Liver (tissue), 9 donors: ENCODE measurements around the gene XYLT1. TPM values are rescaled to one million over a fixed set of nuclear protein-coding genes. Genes with fewer than 3 reads are reported as not detected.

ENCODE experiments used
- DNase-seq: peaks from one replicate; pipeline ENCODE4 v3.0.0-alpha.2; 2017; ENCODE audit warnings: low spot score
- H3K27ac ChIP-seq, 2 donors: one replicate each; pipeline ENCODE4 v1.7.0; 2013; ENCODE audit warnings: inconsistent platforms in 2 of 2, low read length in 2 of 2, control low read depth in 1 of 2, low read depth in 1 of 2, mild to moderate bottlenecking in 1 of 2
- H3K27me3 ChIP-seq, 4 donors: one replicate each; pipeline versions ENCODE4 v1.6.1 to v1.7.0; 2013; ENCODE audit warnings: low read length in 3 of 4, inconsistent platforms in 1 of 4, mild to moderate bottlenecking in 1 of 4, moderate library complexity in 1 of 4; ENCODE audit not compliant: control insufficient read depth in 4 of 4, insufficient read depth in 4 of 4
- H3K36me3 ChIP-seq, 4 donors: one replicate each; pipeline versions ENCODE4 v1.6.1 to v1.7.0; 2013; ENCODE audit warnings: low read length in 3 of 4, mild to moderate bottlenecking in 3 of 4, low read depth in 1 of 4, moderate library complexity in 1 of 4; ENCODE audit not compliant: control insufficient read depth in 4 of 4, insufficient read depth in 3 of 4
- H3K4me1 ChIP-seq, 4 donors: one replicate each; pipeline versions ENCODE4 v1.6.1 to v1.7.0; 2013; ENCODE audit warnings: low read length in 3 of 4, mild to moderate bottlenecking in 3 of 4, moderate library complexity in 1 of 4; ENCODE audit not compliant: control insufficient read depth in 4 of 4, insufficient read depth in 4 of 4
- H3K4me3 ChIP-seq, 3 donors: one replicate each; pipeline versions ENCODE4 v1.6.1 to v1.7.0; 2013; ENCODE audit warnings: low read length in 3 of 3, control low read depth in 1 of 3, low read depth in 1 of 3, mild to moderate bottlenecking in 1 of 3
- H3K9ac ChIP-seq, 2 donors: one replicate each; pipeline ENCODE4 v1.7.0; 2013; ENCODE audit warnings: low read length in 2 of 2, mild to moderate bottlenecking in 2 of 2, moderate library complexity in 2 of 2, control low read depth in 1 of 2, low read depth in 1 of 2
- H3K9me3 ChIP-seq, 4 donors: one replicate each; pipeline versions ENCODE4 v1.6.1 to v1.7.0; 2013; ENCODE audit warnings: low read length in 3 of 4; ENCODE audit not compliant: control insufficient read depth in 4 of 4
- ATF3 ChIP-seq: IDR thresholded peaks from 2 replicates; pipeline ENCODE4 v1.6.1; 2016; ENCODE audit warnings: antibody characterized with exemption
- CTCF ChIP-seq: fragments of 150-350 bp; IDR thresholded peaks from 2 replicates; pipeline ENCODE4 v1.5.1; 2017; ENCODE audit warnings: improper control_type of control experiment, low read depth, low read length; ENCODE audit not compliant: missing input control
- EGR1 ChIP-seq, 2 donors: IDR thresholded peaks; 2 replicates each; pipeline ENCODE4 v1.6.1; 2016 to 2018; ENCODE audit warnings: antibody characterized with exemption in 2 of 2, low read depth in 2 of 2
- FOXA1 ChIP-seq: IDR thresholded peaks from 2 replicates; pipeline ENCODE4 v1.6.1; 2016; ENCODE audit warnings: antibody characterized with exemption
- FOXA2 ChIP-seq: IDR thresholded peaks from 2 replicates; pipeline ENCODE4 v1.6.1; 2016; ENCODE audit warnings: antibody characterized with exemption
- GABPA ChIP-seq, 2 donors: IDR thresholded peaks in 1 of 2; conservative IDR thresholded peaks in 1 of 2; 2 replicates each; pipeline ENCODE4 v1.6.1; 2016; ENCODE audit warnings: antibody characterized with exemption in 2 of 2, mild to moderate bottlenecking in 1 of 2, moderate library complexity in 1 of 2
- HNF4A ChIP-seq, 2 donors: conservative IDR thresholded peaks; 2 replicates each; pipeline ENCODE4 v1.6.1; 2016; ENCODE audit warnings: antibody characterized with exemption in 2 of 2, mild to moderate bottlenecking in 2 of 2
- HNF4G ChIP-seq: IDR thresholded peaks from 2 replicates; pipeline ENCODE4 v1.6.1; 2016; ENCODE audit warnings: antibody characterized with exemption
- JUND ChIP-seq, 2 donors: IDR thresholded peaks; 2 replicates each; pipeline ENCODE4 v1.6.1; 2016; ENCODE audit warnings: antibody characterized with exemption in 2 of 2
- MAX ChIP-seq: IDR thresholded peaks from 2 replicates; pipeline ENCODE4 v1.6.1; 2016; ENCODE audit warnings: antibody characterized with exemption
- NR2F2 ChIP-seq: IDR thresholded peaks from 2 replicates; pipeline ENCODE4 v1.6.1; 2016; ENCODE audit warnings: antibody characterized with exemption
- RAD21 ChIP-seq, 2 donors: IDR thresholded peaks; 2 replicates each; pipeline ENCODE4 v1.6.1; 2016; ENCODE audit warnings: antibody characterized with exemption in 2 of 2, mild to moderate bottlenecking in 2 of 2
- REST ChIP-seq: IDR thresholded peaks from 2 replicates; pipeline ENCODE4 v1.6.1; 2016; ENCODE audit warnings: antibody characterized with exemption, mild to moderate bottlenecking
- RXRA ChIP-seq, 2 donors: IDR thresholded peaks; 2 replicates each; pipeline ENCODE4 v1.6.1; 2017 to 2018; ENCODE audit warnings: antibody characterized with exemption in 2 of 2, mild to moderate bottlenecking in 1 of 2
- SP1 ChIP-seq: IDR thresholded peaks from 2 replicates; pipeline ENCODE4 v1.6.1; 2018; ENCODE audit warnings: antibody characterized with exemption, mild to moderate bottlenecking
- TAF1 ChIP-seq: conservative IDR thresholded peaks from 2 replicates; pipeline ENCODE4 v1.6.1; 2016; ENCODE audit warnings: antibody characterized with exemption, mild to moderate bottlenecking
- YY1 ChIP-seq: IDR thresholded peaks from 2 replicates; pipeline ENCODE4 v1.6.1; 2016; ENCODE audit warnings: antibody characterized with exemption, mild to moderate bottlenecking
- ZBTB33 ChIP-seq: IDR thresholded peaks from 2 replicates; pipeline ENCODE4 v1.6.1; 2016; ENCODE audit warnings: antibody characterized with exemption
- WGBS: extraction: QIAGEN DNeasy Blood & Tissue Kit; methylation state at CpG from one replicate; pipeline ENCODE4 v1.1.7; 2013; 5-methylcytosine and 5-hydroxymethylcytosine counted together
- polyA plus RNA-seq, 2 donors: library from polyadenylated mRNA; stranded (reverse) in 1 of 2; unstranded in 1 of 2; fragments of 200-250 nt in 1 of 2; fragments of >200 nt in 1 of 2; fragmentation: Nextera tagmentation in 1 of 2; extraction: Ambion mirVana in 1 of 2; gene quantifications; one replicate each; pipeline versions ENCODE4 v1.2.1 to v1.2.3, GENCODE V29; 2013 to 2015
- total RNA-seq, 2 donors: library from RNA; depleted of rRNA; stranded (reverse); fragments of >200 nt; gene quantifications; one replicate each; pipeline ENCODE4 v1.2.3, GENCODE V29; 2014
- donor health status: healthy.
- donor health status: healthy.
- donor health status: healthy.
- donor health status: healthy.
- donor health status: healthy.

Gene XYLT1
- total and polyA plus RNA-seq, 4 donors = 0.25 to 2.3 (median 0.53) TPM

GRCh38 chr16:17515421-17516210 is 44.9 kb upstream of the XYLT1 start:
- Histone ChIP-seq H3K9ac (no peak overlapping the region), H3K27me3 (no peaks in the 10 kb centered on the region), H3K27ac (no peak overlapping the region), H3K4me3 (no peak overlapping the region), H3K4me1 (no peaks in the 10 kb centered on the region), H3K9me3 (no peaks in the 10 kb centered on the region), H3K36me3 (no peaks in the 10 kb centered on the region)
- WGBS = 80% methylated on average over 10 of the region's 10 CpGs
- TF ChIP-seq TAF1 = no peak
- no peak for TF ChIP-seq HNF4A (conservative IDR thresholded peaks at IDR 0.05)
- no peak for TF ChIP-seq YY1
- TF ChIP-seq RXRA (IDR thresholded peaks at IDR 0.05) = no peak
- no peak for TF ChIP-seq CTCF
- no peak for TF ChIP-seq RAD21 (IDR thresholded peaks at IDR 0.05)
- TF ChIP-seq ZBTB33 = no peak
- no peak for TF ChIP-seq NR2F2
- no peak for TF ChIP-seq ATF3
- no peak for TF ChIP-seq FOXA2
- no peak for TF ChIP-seq JUND (IDR thresholded peaks at IDR 0.05)
- no peak for TF ChIP-seq EGR1 (IDR thresholded peaks at IDR 0.05; ENCODE audit: low read depth in 2 of 2)
- TF ChIP-seq GABPA (IDR thresholded peaks at IDR 0.05 in 1 of 2, conservative IDR thresholded peaks at IDR 0.05 in 1 of 2) = no peak
- no peak for TF ChIP-seq MAX
- TF ChIP-seq FOXA1 = no peak
- no peak for DNase-seq

GRCh38 chr16:17512636-17513220 is 42.0 kb upstream of the XYLT1 start:
- peaks cover 0 to 3% (median 1%) of the 10 kb centered on the region in 4 donors for H3K9me3 ChIP-seq
- H3K4me1 ChIP-seq = no peaks in the 10 kb centered on the region
- TF ChIP-seq TAF1 (no peak), FOXA2 (no peak), JUND (IDR thresholded peaks at IDR 0.05) (no peak), ATF3 (no peak), HNF4A (conservative IDR thresholded peaks at IDR 0.05) (no peak), EGR1 (IDR thresholded peaks at IDR 0.05; ENCODE audit: low read depth in 2 of 2) (no peak), GABPA (IDR thresholded peaks at IDR 0.05 in 1 of 2, conservative IDR thresholded peaks at IDR 0.05 in 1 of 2) (no peak), REST (no peak), ZBTB33 (no peak), HNF4G (no peak), YY1 (no peak), NR2F2 (no peak), SP1 (no peak)
- H3K9ac ChIP-seq = no peak overlapping the region
- H3K27ac ChIP-seq = no peak overlapping the region
- peaks cover 0 to 4% (median 0%) of the 10 kb centered on the region in 4 donors for H3K27me3 ChIP-seq
- 54% methylated on average over 6 of the region's 6 CpGs for WGBS
- no peak overlapping the region for H3K4me3 ChIP-seq
- no peak for DNase-seq
- no peaks in the 10 kb centered on the region for H3K36me3 ChIP-seq
